ENCODE results near the gene RAI2.
"Not testable (repeated sequence)": the region's sequence is repeated elsewhere in the genome, so short reads cannot be mapped to it uniquely, and the experiment has no call there.

Gene RAI2

DNA sequence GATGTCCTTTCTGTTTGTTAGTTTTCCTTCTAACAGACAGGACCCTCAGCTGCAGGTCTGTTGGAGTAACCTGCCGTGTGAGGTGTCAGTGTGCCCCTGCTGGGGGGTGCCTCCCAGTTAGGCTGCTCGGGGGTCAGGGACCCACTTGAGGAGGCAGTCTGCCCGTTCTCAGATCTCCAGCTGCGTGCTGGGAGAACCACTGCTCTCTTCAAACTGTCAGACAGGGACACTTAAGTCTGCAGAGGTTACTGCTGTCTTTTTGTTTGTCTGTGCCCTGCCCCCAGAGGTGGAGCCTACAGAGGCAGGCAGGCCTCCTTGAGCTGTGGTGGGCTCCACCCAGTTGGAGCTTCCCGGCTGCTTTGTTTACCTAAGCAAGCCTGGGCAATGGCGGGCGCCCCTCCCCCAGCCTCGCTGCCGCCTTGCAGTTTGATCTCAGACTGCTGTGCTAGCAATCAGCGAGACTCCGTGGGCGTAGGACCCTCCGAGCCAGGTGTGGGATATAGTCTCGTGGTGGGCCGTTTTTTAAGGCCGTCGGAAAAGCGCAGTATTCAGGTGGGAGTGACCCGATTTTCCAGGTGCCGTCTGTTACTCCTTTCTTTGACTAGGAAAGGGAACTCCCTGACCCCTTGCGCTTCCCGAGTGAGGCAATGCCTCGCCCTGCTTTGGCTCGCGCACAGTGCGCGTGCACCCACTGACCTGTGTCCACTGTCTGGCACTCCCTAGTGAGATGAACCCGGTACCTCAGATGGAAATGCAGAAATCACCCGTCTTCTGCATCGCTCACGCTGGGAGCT, 74.3 kb downstream of the RAI2 start:
- not testable (repeated sequence) for DNase-seq (ENCODE audit: low read depth)

DNA sequence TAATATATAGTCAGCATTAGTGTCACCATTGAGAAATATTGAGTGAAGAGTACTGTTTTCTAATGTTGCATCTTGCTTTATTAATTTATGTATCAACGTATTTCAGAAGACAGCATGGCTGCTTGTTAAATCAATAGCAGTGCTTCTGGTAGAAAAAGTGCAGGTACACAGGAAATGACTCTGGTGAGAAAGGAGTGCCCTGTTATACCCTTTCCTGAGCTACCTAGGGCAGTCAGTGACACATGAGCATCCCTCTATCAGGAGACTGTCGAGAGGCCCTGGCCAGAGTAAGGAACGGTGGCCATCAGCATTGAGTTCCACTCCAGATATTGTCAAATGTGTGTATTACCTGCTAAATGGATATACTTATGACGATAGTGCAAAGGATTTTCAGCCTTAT, 81.7 kb downstream of the RAI2 start:
- no peak for DNase-seq (ENCODE audit: low read depth)

DNA sequence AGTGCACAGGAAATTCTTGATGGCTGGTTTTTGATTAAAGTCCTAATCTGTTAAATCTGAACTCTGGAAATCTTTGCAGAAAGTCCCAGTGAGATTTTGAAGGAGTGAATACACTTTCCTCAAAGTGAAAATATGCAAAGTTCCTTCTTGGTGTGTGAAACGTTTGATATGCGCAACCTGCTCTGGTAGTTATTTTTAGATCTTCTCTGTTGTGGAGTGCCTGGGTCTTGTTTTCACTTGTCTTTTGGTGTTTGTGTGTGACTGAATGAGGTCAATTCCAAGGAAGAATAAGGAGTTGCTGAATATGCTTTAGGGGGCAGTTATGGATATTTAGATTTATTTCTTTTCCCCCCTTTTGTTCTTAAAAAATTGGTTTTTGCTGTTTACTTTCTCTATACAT, 82.1 kb downstream of the RAI2 start:
- no peak for DNase-seq (ENCODE audit: low read depth)

DNA sequence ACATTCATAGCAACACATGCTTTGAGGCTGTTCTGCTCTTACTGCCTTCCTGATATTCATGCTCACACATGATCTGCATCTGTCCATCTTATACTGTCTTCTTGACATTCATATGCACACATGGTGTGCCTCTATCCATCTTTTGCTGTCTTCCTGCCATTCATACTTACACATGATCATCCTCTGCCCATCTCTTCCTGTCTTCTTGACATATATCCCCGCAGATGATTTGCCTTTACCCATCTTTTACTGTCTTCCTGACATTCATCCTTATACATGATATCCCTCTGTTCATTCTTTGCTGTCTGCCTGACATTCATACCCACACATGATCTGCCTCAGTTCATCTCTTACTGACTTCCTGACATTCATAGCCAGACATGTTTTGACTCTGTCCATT, 87.0 kb downstream of the RAI2 start:
- no peak for DNase-seq (ENCODE audit: low read depth)

DNA sequence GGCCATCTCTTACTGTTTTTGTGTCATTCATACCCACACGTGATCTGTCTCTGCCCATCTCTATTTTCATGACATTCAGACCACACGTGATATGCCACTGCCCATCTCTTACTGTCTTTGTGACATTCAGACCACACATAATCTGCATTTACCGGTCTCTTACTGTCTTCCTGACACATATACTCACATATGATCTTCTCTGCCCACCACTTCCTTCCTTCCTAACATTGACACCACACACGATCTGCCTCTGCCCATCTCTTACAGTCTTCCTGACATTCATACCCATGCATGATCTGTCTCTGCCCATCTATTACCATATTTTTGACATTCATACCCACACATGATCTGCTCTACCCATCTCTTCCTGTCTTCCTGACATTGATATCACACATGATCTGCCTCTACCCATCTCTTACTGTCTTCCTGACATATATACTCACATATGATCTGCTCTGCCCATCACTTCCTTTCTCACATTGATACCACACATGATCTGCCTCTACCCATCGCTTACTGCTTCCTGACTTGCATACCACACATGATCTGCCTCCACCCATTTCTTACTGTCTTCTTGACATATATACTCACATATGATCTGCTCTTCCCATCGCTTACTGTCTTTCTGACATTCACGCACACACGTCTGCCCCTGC, 87.7 kb downstream of the RAI2 start:
- DNase-seq (ENCODE audit: low read depth), result no peak

DNA sequence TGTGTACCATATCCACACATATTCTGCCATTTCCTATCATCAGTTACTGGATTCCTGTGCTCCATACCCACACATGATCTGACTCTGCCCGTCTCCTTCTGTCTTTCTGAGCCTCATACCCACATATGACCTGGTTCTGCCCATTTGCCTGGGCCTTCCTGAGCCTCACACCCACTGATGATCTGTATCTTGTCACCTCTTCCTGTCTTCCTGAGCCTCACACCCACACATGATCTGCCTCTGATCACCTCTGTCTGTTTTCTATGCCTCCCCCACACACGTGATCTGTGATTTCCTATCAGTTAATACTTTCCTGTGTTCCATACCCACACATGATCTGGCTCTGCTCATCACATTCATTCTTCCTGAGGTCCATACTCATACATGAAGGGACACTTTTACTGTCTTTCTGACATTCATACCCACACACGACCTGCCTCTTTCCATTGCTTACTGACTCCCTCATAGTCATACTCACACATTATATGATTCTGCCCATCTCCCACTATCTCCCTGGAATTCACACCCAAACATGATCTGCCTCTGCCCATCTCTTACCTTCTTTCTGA, 91.3 kb downstream of the RAI2 start:
- DNase-seq (ENCODE audit: low read depth), result no peak

DNA sequence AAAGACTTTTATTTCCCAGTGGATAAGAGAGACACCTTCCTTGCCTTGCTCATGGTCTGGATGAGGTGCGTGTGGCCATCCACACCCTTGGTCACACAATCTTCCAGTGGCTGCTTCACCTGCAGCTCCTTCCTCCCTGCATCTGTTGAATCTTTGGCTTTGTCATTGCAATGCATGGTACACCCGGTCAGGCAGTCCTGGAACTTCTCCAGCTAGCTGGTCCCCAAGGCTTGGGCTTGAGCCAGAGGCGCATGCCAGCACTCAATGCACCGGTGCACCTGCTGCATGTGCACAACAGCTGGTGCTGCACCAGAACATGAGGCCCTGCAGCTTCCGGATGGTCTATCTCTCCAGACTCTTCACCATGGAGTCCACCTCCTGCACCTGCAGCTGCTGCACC, 92.1 kb downstream of the RAI2 start:
- no peak for DNase-seq (ENCODE audit: low read depth)

DNA sequence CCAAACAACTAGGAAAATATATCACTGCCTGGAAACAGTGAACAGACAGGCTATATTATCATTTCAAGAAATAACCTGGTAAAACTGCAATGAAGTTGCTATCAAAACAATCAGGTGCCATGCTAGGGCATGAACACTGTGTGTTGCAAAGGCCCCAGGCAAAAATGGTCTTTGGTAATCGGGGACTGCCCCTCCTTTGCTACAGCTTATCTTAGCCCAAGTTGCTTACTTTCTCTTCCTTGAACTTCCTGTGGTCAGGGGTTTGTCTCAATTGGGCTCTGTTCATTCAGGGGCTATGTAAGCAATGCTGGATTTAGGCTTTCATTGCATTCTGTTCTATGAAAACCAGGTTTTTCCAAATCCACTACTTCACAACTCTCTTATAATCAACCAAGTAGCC, 93.4 kb downstream of the RAI2 start:
- DNase-seq (ENCODE audit: low read depth), result no peak

DNA sequence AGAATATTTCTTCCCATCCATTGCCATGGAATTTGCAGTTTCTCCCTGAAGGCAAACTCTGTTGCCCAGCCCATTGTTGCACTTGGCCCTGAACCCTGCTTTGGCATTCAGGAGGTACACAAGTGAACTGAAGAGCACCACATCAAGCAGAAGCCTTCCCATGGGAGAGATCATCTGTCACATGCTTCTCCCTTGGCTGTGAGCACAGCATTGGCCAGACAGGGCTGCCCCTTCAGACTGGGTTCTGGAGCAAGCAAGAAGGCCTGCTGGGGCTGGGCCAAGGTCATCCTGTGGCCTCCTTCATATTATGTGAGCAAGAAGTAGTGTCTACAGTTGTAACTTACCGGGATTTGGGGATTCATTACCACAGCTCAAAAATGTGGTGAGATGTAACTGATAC, 101.1 kb downstream of the RAI2 start:
- no peak for DNase-seq (ENCODE audit: low read depth)

DNA sequence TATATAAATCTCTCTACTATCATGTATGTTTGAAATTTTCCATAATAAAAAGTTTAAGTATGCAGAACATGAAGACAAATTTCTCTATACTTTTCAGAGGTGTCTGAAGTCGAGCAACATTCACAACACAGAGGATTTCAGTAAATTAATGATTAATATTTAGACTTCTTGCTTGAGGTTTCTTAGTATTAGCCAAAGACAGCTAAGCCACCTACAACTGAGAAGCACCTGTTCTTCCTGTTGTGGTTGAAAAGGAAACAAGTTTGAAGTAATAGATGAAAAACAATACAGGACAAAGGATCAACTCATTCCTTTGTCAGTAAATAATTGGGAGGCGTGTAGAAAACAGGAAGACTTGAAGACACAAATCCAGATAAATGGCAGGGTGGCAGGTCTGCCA, 102.7 kb downstream of the RAI2 start:
- no peak for DNase-seq (ENCODE audit: low read depth)

DNA sequence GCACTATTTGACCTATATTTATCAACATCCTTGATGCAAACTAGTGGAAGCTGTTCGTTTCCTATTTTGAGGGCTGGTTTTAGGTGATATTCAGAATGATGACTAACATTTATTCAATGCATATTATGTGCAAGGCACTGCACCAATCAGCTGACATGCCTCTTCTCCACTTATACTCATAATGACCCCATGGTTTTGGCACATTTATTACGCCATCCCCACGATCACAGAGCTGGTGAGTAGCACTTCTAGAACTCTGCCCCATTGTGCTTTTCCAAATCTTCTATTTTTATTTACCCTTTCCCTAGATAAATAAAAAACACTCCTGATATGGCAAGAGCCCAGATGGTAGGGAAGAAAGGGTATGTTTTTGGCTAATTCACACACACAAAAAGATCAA, 110.7 kb downstream of the RAI2 start:
- no peak for DNase-seq (ENCODE audit: low read depth)
